DOHH2 (cell line): ENCODE data around the gene TSC22D1.
"Not testable (repeated sequence)": the region's sequence is repeated elsewhere in the genome, so short reads cannot be mapped to it uniquely, and the experiment has no call there.

Experiments used
- H3F3A ChIP-seq: fragments of 200-600 bp; sonication (generic), shearing (Covaris generic); 2 replicates; pipeline ENCODE4 v1.6.0; 2016; ENCODE audit warnings: antibody characterized with exemption, mild to moderate bottlenecking; ENCODE audit not compliant: control insufficient read depth, insufficient read depth
- H3K27ac ChIP-seq: fragments of 200-600 bp; sonication (generic); 2 replicates; pipeline ENCODE4 v1.5.1; 2014; ENCODE audit warnings: low read depth, mild to moderate bottlenecking, low read length, moderate library complexity
- H3K27me3 ChIP-seq: fragments of 200-600 bp; sonication (generic); 2 replicates; pipeline ENCODE4 v1.6.1; 2014; ENCODE audit warnings: mild to moderate bottlenecking, low read length, mixed read lengths; ENCODE audit not compliant: control insufficient read depth
- H3K36me3 ChIP-seq: fragments of 200-600 bp; sonication (generic); 2 replicates; pipeline ENCODE4 v1.6.1; 2014; ENCODE audit warnings: mild to moderate bottlenecking, low read length, moderate library complexity, mixed read lengths; ENCODE audit not compliant: control insufficient read depth
- H3K4me1 ChIP-seq: fragments of 200-600 bp; sonication (generic); 2 replicates; pipeline ENCODE4 v1.6.1; 2014; ENCODE audit warnings: mild to moderate bottlenecking, low read length, mixed read lengths; ENCODE audit not compliant: control insufficient read depth
- H3K4me2 ChIP-seq: fragments of 200-600 bp; sonication (generic); 2 replicates; pipeline ENCODE4 v1.6.0; 2014; ENCODE audit warnings: mild to moderate bottlenecking, low read length, moderate library complexity
- H3K4me3 ChIP-seq: fragments of 200-600 bp; sonication (generic); 2 replicates; pipeline ENCODE4 v1.5.1; 2014; ENCODE audit warnings: mild to moderate bottlenecking, low read length, mixed read lengths
- H3K79me2 ChIP-seq: fragments of 200-600 bp; sonication (generic); 2 replicates; pipeline ENCODE4 v1.6.1; 2014; ENCODE audit warnings: mild to moderate bottlenecking, low read length, mixed read lengths; ENCODE audit not compliant: control insufficient read depth
- H3K9me2 ChIP-seq: fragments of 200-600 bp; sonication (generic); replicated peaks from 2 replicates; pipeline ENCODE4 v1.6.1; 2014; ENCODE audit warnings: mild to moderate bottlenecking, low read length, mixed read lengths; ENCODE audit not compliant: control insufficient read depth
- H3K9me3 ChIP-seq: fragments of 200-600 bp; sonication (generic); 2 replicates; pipeline ENCODE4 v1.6.1; 2014; ENCODE audit warnings: antibody characterized with exemption, low read length, mixed read lengths; ENCODE audit not compliant: control insufficient read depth, insufficient read depth
- H4K20me1 ChIP-seq: fragments of 200-600 bp; sonication (generic); 2 replicates; pipeline ENCODE4 v1.6.0; 2014; ENCODE audit warnings: low read depth, mild to moderate bottlenecking, antibody characterized with exemption, low read length, moderate library complexity; ENCODE audit not compliant: control insufficient read depth, insufficient read depth
- CTCF ChIP-seq: fragments of 200-600 bp; sonication (generic); IDR thresholded peaks from one replicate; pipeline ENCODE4 v1.5.1; 2014; ENCODE audit warnings: antibody characterized with exemption, mild to moderate bottlenecking, low read depth, low read length; ENCODE audit not compliant: poor library complexity, severe bottlenecking
- EZH2phosphoT487 ChIP-seq: fragments of 200-600 bp; sonication (generic); IDR thresholded peaks from 2 replicates; pipeline ENCODE4 v1.6.1; 2017; ENCODE audit warnings: borderline replicate concordance, mild to moderate bottlenecking, antibody characterized with exemption, low read length, moderate library complexity, mixed read lengths

Gene TSC22D1

GRCh38 chr13:44519642-44520041, 56.5 kb downstream of the TSC22D1 start:
- Histone ChIP-seq H3K4me1 (no peaks in the 10 kb centered on the region), H3F3A (no peaks in the 10 kb centered on the region), H3K9me3 (no peaks in the 10 kb centered on the region), H3K27ac (no peak overlapping the region), H3K27me3 (no peaks in the 10 kb centered on the region), H3K9me2 (no peaks in the 10 kb centered on the region), H3K4me3 (no peak overlapping the region), H3K4me2 (no peak overlapping the region), H3K79me2 (no peaks in the 10 kb centered on the region), H3K36me3 (no peaks in the 10 kb centered on the region), H4K20me1 (no peaks in the 10 kb centered on the region)
- no peak for TF ChIP-seq CTCF
- no peak for TF ChIP-seq EZH2phosphoT487

GRCh38 chr13:44516771-44517170, 59.4 kb downstream of the TSC22D1 start:
- Histone ChIP-seq H3K79me2 (no peaks in the 10 kb centered on the region), H4K20me1 (no peaks in the 10 kb centered on the region), H3K4me3 (no peak overlapping the region), H3K4me1 (no peaks in the 10 kb centered on the region), H3K9me2 (no peaks in the 10 kb centered on the region), H3F3A (no peaks in the 10 kb centered on the region), H3K4me2 (no peak overlapping the region), H3K27ac (no peak overlapping the region), H3K9me3 (no peaks in the 10 kb centered on the region), H3K27me3 (no peaks in the 10 kb centered on the region), H3K36me3 (no peaks in the 10 kb centered on the region)
- TF ChIP-seq CTCF (no peak), EZH2phosphoT487 (no peak)

DNA sequence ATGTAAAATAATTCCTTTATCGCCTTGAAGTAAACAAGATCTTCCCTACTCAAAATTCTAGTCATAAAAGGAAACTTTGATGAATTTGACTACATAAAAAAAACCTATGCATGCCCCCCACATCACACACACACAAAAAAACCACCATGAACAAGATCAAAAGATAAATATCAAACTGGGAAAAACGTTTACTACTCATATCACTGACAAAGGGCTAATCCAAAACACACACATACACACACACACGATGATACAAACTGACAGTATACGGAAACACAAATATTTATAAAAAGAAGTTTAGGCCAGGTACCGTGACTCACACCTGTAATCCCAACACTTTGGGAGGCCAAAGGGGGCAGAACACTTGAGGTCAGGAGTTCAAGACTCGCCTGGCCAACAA, 61.9 kb downstream of the TSC22D1 start:
- Histone ChIP-seq H3K9me3 (no peaks in the 10 kb centered on the region), H3F3A (no peaks in the 10 kb centered on the region), H3K79me2 (no peaks in the 10 kb centered on the region), H3K4me3 (no peak overlapping the region), H3K4me2 (no peak overlapping the region), H3K27ac (no peak overlapping the region), H3K9me2 (no peaks in the 10 kb centered on the region), H3K4me1 (no peaks in the 10 kb centered on the region), H3K27me3 (no peaks in the 10 kb centered on the region), H4K20me1 (no peaks in the 10 kb centered on the region), H3K36me3 (no peaks in the 10 kb centered on the region)
- TF ChIP-seq EZH2phosphoT487 (no peak), CTCF (no peak)

- not testable (repeated sequence) for H3K4me2 ChIP-seq, H3K4me1 ChIP-seq, H3K27me3 ChIP-seq, H3K9me2 ChIP-seq, H4K20me1 ChIP-seq, H3F3A ChIP-seq, H3K79me2 ChIP-seq, H3K27ac ChIP-seq, H3K36me3 ChIP-seq, H3K4me3 ChIP-seq, H3K9me3 ChIP-seq
Observed at GRCh38 chr13:44509853-44510252, 66.3 kb downstream of the TSC22D1 start.
